Panc1 (cell line): Measurements from ENCODE around the gene WHRN. TPM values are rescaled to one million over a fixed set of nuclear protein-coding genes. Genes with fewer than 3 reads are reported as not detected.

ENCODE experiments used
- ATAC-seq: fragments of 200-7000 bp; cut with Tn5 transposase; 2 replicates; pipeline ENCODE4 v1.9.1; 2020; ENCODE audit warnings: mild to moderate bottlenecking, moderate library complexity
- BruUV-seq: library from RNA; stranded (reverse); fragments of 400-500 nt; replicated peaks from 2 replicates; lab custom pipeline; 2021; lab: Mats Ljungman, UMichigan
- CTCF ChIA-PET: fragments of 300-600 bp; sonication (Branson Sonifier 250); formaldehyde crosslinking; loops from one replicate; lab custom pipeline; 2022; ENCODE audit warnings: antibody characterized with exemption; lab: Charles Lee
- POLR2A ChIA-PET: fragments of 300-600 bp; sonication (Branson Sonifier 250); formaldehyde crosslinking; loops from one replicate; lab custom pipeline; 2022; ENCODE audit warnings: antibody characterized with exemption; lab: Charles Lee
- DNase-seq: peaks from one replicate; pipeline ENCODE4 v3.0.0-alpha.2; 2010; ENCODE audit warnings: low read depth, low spot score
- H3K27ac ChIP-seq: 2 replicates; pipeline ENCODE4 v1.5.1; 2011; ENCODE audit warnings: mild to moderate bottlenecking, low read length, inconsistent platforms
- H3K27me3 ChIP-seq: fragments of 200-500 bp; sonication (Bioruptor generic); 2 replicates; pipeline ENCODE4 v1.6.0; 2014; ENCODE audit warnings: low read length, inconsistent platforms; ENCODE audit not compliant: control insufficient read depth, insufficient read depth
- H3K36me3 ChIP-seq: fragments of 200-500 bp; sonication (Bioruptor generic); 2 replicates; pipeline ENCODE4 v1.5.1; 2014; ENCODE audit warnings: inconsistent platforms, mild to moderate bottlenecking, low read length, moderate library complexity; ENCODE audit not compliant: control insufficient read depth, insufficient read depth
- H3K4me1 ChIP-seq: 2 replicates; pipeline ENCODE4 v1.5.1; 2011; ENCODE audit warnings: inconsistent platforms, mild to moderate bottlenecking, low read length, moderate library complexity; ENCODE audit not compliant: control insufficient read depth, insufficient read depth
- H3K4me3 ChIP-seq, 2 experiments: 2 replicates each; pipeline ENCODE4 v1.5.1; 2011 to 2012; ENCODE audit warnings: low read depth in 2 of 2, low read length in 2 of 2, mild to moderate bottlenecking in 2 of 2, inconsistent platforms in 1 of 2, moderate library complexity in 1 of 2
- H3K9me3 ChIP-seq: fragments of 200-500 bp; sonication (Bioruptor generic); 2 replicates; pipeline ENCODE4 v1.5.1; 2014; ENCODE audit warnings: low read depth, mild to moderate bottlenecking, inconsistent platforms, low read length, moderate library complexity; ENCODE audit not compliant: control insufficient read depth, insufficient read depth
- POLR2AphosphoS5 ChIP-seq: IDR thresholded peaks from 2 replicates; pipeline ENCODE4 v1.6.1; 2012; ENCODE audit warnings: mild to moderate bottlenecking, low read depth, low read length, moderate library complexity
- SIN3A ChIP-seq: IDR thresholded peaks from 2 replicates; pipeline ENCODE4 v1.6.1; 2012; ENCODE audit warnings: low read depth, mild to moderate bottlenecking, low read length, moderate library complexity, borderline replicate concordance; ENCODE audit not compliant: insufficient read depth
- TCF7L2 ChIP-seq: IDR thresholded peaks from 2 replicates; pipeline ENCODE4 v1.6.1; 2011; ENCODE audit warnings: mild to moderate bottlenecking, low read depth, low read length, inconsistent platforms
- in situ Hi-C: cut with HindIII; loops from 2 replicates; pipeline ENCODE4 v1.10.0; 2016; ENCODE audit warnings: low sequenced_read_pairs, low pct_unique_long_range_greater_than_20kb
- intact Hi-C: fragments of 100-400 bp; cut with micrococcal nuclease; formaldehyde crosslinking; loops from one replicate; pipeline ENCODE4 v1.10.0; 2022; ENCODE audit not compliant: unreplicated experiment
- total RNA-seq: library from RNA; stranded (reverse); gene quantifications from one replicate; pipeline ENCODE4 v1.2.1, GENCODE V29; 2021; ENCODE audit not compliant: unreplicated experiment
- TF ChIP-seq, protein P1 (sequence below): fragments of 450-650 bp; IDR thresholded peaks from 2 replicates; pipeline ENCODE4 v1.5.1; 2017; ENCODE audit warnings: mild to moderate bottlenecking
- TF ChIP-seq, protein P2 (sequence below), 2 experiments: IDR thresholded peaks; 2 replicates each; pipeline ENCODE4 v1.6.1; 2011 to 2012; ENCODE audit warnings: low read depth in 2 of 2, control low read depth in 1 of 2, low read length in 1 of 2, mild to moderate bottlenecking in 1 of 2, moderate library complexity in 1 of 2; ENCODE audit not compliant: insufficient read depth in 1 of 2

The WHRN gene
- total RNA-seq, 1 experiment from 2014 or later, result 18.0 TPM

GRCh38 chr9:114373960-114374730 lies 131.1 kb downstream of the WHRN start:
- no peak for DNase-seq
- no TSS peak for BruUV-seq
- ATAC-seq, result no peak
- no peak overlapping the region for H3K27ac ChIP-seq
- no peaks in the 10 kb centered on the region for H3K27me3 ChIP-seq
- in situ Hi-C loops (no loop called here), intact Hi-C loops (no loop called here)
- TF ChIP-seq, protein P1, sequence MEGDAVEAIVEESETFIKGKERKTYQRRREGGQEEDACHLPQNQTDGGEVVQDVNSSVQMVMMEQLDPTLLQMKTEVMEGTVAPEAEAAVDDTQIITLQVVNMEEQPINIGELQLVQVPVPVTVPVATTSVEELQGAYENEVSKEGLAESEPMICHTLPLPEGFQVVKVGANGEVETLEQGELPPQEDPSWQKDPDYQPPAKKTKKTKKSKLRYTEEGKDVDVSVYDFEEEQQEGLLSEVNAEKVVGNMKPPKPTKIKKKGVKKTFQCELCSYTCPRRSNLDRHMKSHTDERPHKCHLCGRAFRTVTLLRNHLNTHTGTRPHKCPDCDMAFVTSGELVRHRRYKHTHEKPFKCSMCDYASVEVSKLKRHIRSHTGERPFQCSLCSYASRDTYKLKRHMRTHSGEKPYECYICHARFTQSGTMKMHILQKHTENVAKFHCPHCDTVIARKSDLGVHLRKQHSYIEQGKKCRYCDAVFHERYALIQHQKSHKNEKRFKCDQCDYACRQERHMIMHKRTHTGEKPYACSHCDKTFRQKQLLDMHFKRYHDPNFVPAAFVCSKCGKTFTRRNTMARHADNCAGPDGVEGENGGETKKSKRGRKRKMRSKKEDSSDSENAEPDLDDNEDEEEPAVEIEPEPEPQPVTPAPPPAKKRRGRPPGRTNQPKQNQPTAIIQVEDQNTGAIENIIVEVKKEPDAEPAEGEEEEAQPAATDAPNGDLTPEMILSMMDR, result no peak
- TF ChIP-seq TCF7L2, result no peak
- TF ChIP-seq, protein P2, sequence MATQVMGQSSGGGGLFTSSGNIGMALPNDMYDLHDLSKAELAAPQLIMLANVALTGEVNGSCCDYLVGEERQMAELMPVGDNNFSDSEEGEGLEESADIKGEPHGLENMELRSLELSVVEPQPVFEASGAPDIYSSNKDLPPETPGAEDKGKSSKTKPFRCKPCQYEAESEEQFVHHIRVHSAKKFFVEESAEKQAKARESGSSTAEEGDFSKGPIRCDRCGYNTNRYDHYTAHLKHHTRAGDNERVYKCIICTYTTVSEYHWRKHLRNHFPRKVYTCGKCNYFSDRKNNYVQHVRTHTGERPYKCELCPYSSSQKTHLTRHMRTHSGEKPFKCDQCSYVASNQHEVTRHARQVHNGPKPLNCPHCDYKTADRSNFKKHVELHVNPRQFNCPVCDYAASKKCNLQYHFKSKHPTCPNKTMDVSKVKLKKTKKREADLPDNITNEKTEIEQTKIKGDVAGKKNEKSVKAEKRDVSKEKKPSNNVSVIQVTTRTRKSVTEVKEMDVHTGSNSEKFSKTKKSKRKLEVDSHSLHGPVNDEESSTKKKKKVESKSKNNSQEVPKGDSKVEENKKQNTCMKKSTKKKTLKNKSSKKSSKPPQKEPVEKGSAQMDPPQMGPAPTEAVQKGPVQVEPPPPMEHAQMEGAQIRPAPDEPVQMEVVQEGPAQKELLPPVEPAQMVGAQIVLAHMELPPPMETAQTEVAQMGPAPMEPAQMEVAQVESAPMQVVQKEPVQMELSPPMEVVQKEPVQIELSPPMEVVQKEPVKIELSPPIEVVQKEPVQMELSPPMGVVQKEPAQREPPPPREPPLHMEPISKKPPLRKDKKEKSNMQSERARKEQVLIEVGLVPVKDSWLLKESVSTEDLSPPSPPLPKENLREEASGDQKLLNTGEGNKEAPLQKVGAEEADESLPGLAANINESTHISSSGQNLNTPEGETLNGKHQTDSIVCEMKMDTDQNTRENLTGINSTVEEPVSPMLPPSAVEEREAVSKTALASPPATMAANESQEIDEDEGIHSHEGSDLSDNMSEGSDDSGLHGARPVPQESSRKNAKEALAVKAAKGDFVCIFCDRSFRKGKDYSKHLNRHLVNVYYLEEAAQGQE (IDR thresholded peaks at IDR 0.05; ENCODE audit: insufficient read depth in 1 of 2, low read depth in 2 of 2, low read length in 1 of 2), result no peak
- TF ChIP-seq SIN3A, result no peak
- no peak for TF ChIP-seq POLR2AphosphoS5
- ChIA-PET POLR2A (no interaction called here), CTCF (no interaction called here)
- H3K36me3 ChIP-seq, result no peaks in the 10 kb centered on the region
- no peak overlapping the region for H3K4me3 ChIP-seq
- H3K9me3 ChIP-seq, result no peaks in the 10 kb centered on the region
- no peaks in the 10 kb centered on the region for H3K4me1 ChIP-seq

DNA sequence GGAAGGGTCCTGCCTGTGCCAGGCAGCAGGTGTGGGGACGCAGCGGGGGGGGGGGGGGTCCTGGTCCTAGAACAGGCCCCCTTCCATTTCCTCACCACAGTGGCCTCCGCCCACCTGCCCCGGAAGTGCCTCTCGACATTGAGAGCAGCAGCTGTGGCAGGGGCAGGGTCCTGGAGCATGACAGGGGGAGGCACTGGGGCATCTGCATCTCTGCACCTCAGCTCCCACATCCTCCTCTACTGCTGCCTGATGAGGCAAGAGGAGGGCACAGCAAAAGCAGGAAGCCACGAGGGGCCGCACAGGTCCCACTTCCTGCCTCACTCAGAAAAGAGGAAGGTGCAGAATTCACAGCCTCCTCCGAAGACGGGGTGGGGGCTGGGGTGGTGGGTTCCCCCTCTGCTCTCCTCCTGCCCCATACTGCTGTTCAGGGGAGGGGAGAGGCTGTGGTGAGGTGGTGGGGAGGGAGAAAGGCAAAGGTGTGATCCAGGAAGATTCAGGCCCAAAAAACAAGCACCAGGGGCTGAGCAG lies 132.3 kb downstream of the WHRN start:
- no peak for ATAC-seq
- intact Hi-C loops, result no loop called here
- Histone ChIP-seq H3K4me1 (no peaks in the 10 kb centered on the region), H3K27ac (no peak overlapping the region), H3K27me3 (no peaks in the 10 kb centered on the region), H3K9me3 (no peaks in the 10 kb centered on the region), H3K36me3 (no peaks in the 10 kb centered on the region), H3K4me3 (no peak overlapping the region)
- TF ChIP-seq, protein P2 (IDR thresholded peaks at IDR 0.05; ENCODE audit: insufficient read depth in 1 of 2, low read depth in 2 of 2, low read length in 1 of 2), result no peak
- TF ChIP-seq TCF7L2, result no peak
- TF ChIP-seq, protein P1, result no peak
- TF ChIP-seq SIN3A, result no peak
- no peak for TF ChIP-seq POLR2AphosphoS5
- BruUV-seq, result no TSS peak
- ChIA-PET CTCF (no interaction called here), POLR2A (interaction anchor here (0.7 kb wide), 1 partner anchor 56 kb away, joined by 13 read pairs; no protein-coding TSS in a partner anchor)
- in situ Hi-C loops, result no loop called here
- no peak for DNase-seq
